ENCODE data around the gene SNX2.

The SNX2 gene

GRCh38 chr5:122779451-122779850 is 4.6 kb downstream of the SNX2 start:
- in situ Hi-C loops (cut with MboI; ENCODE audit: low pct_unique_long_range_greater_than_20kb, low sequenced_read_pairs, unreplicated experiment): no loop called here
- no peak for TF ChIP-seq CTCF (IDR thresholded peaks at IDR 0.05; ENCODE audit: extremely low read depth, insufficient read depth, missing control alignments)
- no peak for DNase-seq (ENCODE audit: low spot score)

- TF ChIP-seq CTCF (IDR thresholded peaks at IDR 0.05; ENCODE audit: extremely low read depth, insufficient read depth, missing control alignments): no peak
- no peak for DNase-seq (ENCODE audit: low spot score)
- in situ Hi-C loops (cut with MboI; ENCODE audit: low pct_unique_long_range_greater_than_20kb, low sequenced_read_pairs, unreplicated experiment): no loop called here
Measured at GRCh38 chr5:122780296-122780695, 5.4 kb downstream of the SNX2 start.

GRCh38 chr5:122781465-122781864 is 6.6 kb downstream of the SNX2 start:
- in situ Hi-C loops (cut with MboI; ENCODE audit: low pct_unique_long_range_greater_than_20kb, low sequenced_read_pairs, unreplicated experiment): no loop called here
- TF ChIP-seq CTCF (IDR thresholded peaks at IDR 0.05; ENCODE audit: extremely low read depth, insufficient read depth, missing control alignments): no peak
- DNase-seq (ENCODE audit: low spot score): no peak

GRCh38 chr5:122785294-122785693 is 10.4 kb downstream of the SNX2 start:
- in situ Hi-C loops (cut with MboI; ENCODE audit: low pct_unique_long_range_greater_than_20kb, low sequenced_read_pairs, unreplicated experiment): no loop called here
- no peak for DNase-seq (ENCODE audit: low spot score)
- no peak for TF ChIP-seq CTCF (IDR thresholded peaks at IDR 0.05; ENCODE audit: extremely low read depth, insufficient read depth, missing control alignments)

GRCh38 chr5:122788371-122788770 is 13.5 kb downstream of the SNX2 start:
- DNase-seq (ENCODE audit: low spot score): no peak
- TF ChIP-seq CTCF (IDR thresholded peaks at IDR 0.05; ENCODE audit: extremely low read depth, insufficient read depth, missing control alignments): no peak
- in situ Hi-C loops (cut with MboI; ENCODE audit: low pct_unique_long_range_greater_than_20kb, low sequenced_read_pairs, unreplicated experiment): no loop called here

GRCh38 chr5:122788996-122789395 is 14.1 kb downstream of the SNX2 start:
- in situ Hi-C loops (cut with MboI; ENCODE audit: low pct_unique_long_range_greater_than_20kb, low sequenced_read_pairs, unreplicated experiment): no loop called here
- TF ChIP-seq CTCF (IDR thresholded peaks at IDR 0.05; ENCODE audit: extremely low read depth, insufficient read depth, missing control alignments): no peak
- DNase-seq (ENCODE audit: low spot score): no peak
